ENCODE results near the gene SELENBP1.

GRCh38 chr1:151315565-151316235, 56.8 kb downstream of the SELENBP1 start:
- TF ChIP-seq CTCF (IDR thresholded peaks at IDR 0.05) (no peak), POLR2A (IDR thresholded peaks at IDR 0.05) (no peak)

All from testis (tissue), 2 donors.